ENCODE results near the gene HPCA.

HPCA gene

DNA sequence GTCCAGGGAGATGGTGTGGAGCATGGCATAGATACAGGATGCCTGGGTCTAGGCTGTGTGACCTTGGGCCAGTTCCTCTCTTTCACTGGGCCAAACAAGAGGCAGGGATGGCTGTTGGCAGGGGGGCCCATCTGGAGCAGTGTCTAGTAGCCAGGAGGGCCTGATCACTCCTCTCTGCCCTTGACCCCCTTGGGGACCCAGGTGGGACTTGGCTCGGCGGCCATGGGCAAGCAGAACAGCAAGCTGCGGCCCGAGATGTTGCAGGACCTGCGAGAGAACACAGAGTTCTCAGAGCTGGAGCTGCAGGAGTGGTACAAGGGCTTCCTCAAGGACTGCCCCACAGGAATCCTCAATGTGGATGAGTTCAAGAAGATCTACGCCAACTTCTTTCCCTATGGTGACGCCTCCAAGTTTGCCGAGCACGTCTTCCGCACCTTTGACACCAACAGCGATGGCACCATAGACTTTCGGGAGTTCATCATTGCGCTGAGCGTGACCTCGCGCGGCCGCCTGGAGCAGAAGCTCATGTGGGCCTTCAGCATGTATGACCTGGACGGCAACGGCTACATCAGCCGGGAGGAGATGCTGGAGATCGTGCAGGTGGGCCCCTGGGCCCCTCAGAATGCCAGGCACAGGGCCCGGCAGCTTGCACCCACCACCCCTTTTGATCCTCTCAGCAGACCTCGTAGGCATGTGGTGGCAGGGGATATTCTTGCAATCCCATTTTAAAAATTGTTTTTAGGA, 2.6 kb downstream of the HPCA start:
- no peak for DNase-seq (ENCODE audit: low read depth)
- H3K4me3 ChIP-seq (ENCODE audit: low read depth, low read length): no peak overlapping the region
- in situ Hi-C loops (cut with HindIII; ENCODE audit: low sequenced_read_pairs): no loop called here
- TF ChIP-seq, protein P1, sequence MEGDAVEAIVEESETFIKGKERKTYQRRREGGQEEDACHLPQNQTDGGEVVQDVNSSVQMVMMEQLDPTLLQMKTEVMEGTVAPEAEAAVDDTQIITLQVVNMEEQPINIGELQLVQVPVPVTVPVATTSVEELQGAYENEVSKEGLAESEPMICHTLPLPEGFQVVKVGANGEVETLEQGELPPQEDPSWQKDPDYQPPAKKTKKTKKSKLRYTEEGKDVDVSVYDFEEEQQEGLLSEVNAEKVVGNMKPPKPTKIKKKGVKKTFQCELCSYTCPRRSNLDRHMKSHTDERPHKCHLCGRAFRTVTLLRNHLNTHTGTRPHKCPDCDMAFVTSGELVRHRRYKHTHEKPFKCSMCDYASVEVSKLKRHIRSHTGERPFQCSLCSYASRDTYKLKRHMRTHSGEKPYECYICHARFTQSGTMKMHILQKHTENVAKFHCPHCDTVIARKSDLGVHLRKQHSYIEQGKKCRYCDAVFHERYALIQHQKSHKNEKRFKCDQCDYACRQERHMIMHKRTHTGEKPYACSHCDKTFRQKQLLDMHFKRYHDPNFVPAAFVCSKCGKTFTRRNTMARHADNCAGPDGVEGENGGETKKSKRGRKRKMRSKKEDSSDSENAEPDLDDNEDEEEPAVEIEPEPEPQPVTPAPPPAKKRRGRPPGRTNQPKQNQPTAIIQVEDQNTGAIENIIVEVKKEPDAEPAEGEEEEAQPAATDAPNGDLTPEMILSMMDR (IDR thresholded peaks at IDR 0.05; ENCODE audit: low read depth, low read length, missing control alignments): no peak

DNA sequence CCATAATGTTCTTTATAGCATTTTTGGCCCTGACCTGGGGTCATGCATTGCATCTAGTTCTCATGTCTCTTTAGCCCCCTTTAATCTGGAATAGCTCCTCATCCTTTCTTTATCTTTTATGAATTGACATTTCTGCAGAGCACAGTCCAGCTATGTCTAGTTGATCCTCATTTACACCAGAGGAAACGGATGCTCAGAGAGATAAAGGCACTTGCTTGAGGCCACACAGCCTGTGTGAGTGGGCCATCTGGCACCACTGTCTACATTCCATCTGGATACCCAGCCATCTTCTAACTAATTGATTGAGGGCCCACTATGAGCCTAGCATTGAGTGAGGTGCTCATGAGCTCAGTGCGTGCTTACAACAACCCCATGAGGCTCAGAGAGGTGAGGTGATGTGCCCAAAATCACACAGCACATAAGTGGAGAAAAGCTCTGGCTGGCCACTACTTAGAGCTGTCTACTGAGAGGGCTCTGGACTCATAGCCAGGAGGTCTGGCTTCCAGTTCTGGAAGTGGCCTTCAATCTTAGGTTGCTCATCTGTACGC, 3.5 kb downstream of the HPCA start:
- no peak overlapping the region for H3K4me3 ChIP-seq (ENCODE audit: low read depth, low read length)
- TF ChIP-seq, protein P1 (IDR thresholded peaks at IDR 0.05; ENCODE audit: low read depth, low read length, missing control alignments): no peak
- DNase-seq (ENCODE audit: low read depth): no peak
- in situ Hi-C loops (cut with HindIII; ENCODE audit: low sequenced_read_pairs): no loop called here

DNA sequence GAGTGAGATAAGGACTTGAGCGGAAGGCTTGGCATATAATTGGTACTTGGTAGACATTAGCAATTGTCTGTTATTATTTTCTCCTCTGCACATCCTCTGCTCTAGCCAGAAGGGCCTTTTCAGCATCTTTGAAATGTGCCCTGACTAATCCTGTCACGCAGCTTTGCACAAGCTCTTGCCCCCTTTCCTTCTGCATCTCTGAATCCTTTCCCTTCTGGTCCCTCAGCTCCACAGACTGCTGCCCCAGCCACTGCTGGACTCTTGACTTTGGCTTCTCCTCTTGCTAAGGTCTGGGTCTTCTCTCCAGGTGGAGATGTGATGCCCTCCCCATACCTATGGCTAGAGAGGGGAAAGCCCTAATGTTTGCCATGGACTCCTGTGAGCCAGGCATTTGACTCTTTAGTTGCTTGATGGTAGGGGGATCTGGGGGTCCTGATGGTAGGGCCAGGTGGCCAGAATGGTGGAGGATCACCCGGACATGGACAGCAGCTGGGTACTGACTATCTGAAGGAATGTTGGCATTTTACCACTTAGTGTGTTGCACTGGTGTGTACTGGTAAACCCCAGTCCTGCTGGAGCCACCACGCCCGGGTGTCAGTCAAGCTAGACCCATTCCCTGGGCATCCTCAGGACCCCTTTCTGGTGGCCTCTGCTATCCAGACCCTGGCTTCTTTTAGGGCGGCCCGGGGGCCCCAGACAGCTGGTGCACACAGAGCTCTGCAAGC, 4.4 kb downstream of the HPCA start:
- DNase-seq (ENCODE audit: low read depth): no peak
- H3K4me3 ChIP-seq (ENCODE audit: low read depth, low read length): no peak overlapping the region
- TF ChIP-seq, protein P1 (IDR thresholded peaks at IDR 0.05; ENCODE audit: low read depth, low read length, missing control alignments): no peak
- in situ Hi-C loops (cut with HindIII; ENCODE audit: low sequenced_read_pairs): no loop called here

DNA sequence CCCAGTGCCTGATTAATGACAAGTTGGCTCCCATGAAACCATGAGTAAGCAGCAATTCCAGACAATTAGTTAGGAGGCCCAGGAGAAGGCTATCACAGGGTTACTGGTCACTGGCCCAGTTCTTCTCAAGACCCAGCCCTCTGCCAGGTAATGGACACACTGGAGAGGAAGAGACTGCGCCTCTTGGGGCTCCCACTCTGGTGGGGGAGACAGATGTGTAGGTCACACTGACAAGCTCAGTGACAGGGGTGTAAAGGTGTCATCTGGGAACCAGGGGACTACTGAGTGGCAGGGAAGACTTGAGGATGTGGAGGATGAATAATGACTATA, 4.9 kb downstream of the HPCA start:
- no peak for DNase-seq (ENCODE audit: low read depth)
- in situ Hi-C loops (cut with HindIII; ENCODE audit: low sequenced_read_pairs): no loop called here
- no peak overlapping the region for H3K4me3 ChIP-seq (ENCODE audit: low read depth, low read length)
- TF ChIP-seq, protein P1 (IDR thresholded peaks at IDR 0.05; ENCODE audit: low read depth, low read length, missing control alignments): no peak

DNA sequence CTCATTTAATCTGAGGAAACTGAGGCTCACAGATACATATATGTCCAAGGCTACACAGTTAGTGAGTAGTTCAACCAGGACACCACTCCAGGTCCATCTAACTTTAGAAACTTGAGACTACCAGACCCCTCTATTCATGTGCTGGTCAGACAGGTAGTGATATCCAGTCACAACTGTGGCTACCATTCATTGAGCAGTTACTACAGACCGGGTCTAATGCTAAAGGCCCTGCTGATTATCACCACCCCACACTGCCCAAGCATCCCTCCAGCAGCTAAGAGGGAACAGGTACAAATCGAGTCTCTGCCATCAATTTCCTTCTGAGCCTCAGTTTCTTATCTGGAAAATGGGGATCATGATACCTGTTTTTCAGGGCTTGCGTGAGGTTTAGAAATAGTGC, 5.3 kb downstream of the HPCA start:
- H3K4me3 ChIP-seq (ENCODE audit: low read depth, low read length): no peak overlapping the region
- no peak for DNase-seq (ENCODE audit: low read depth)
- in situ Hi-C loops (cut with HindIII; ENCODE audit: low sequenced_read_pairs): no loop called here
- TF ChIP-seq, protein P1 (IDR thresholded peaks at IDR 0.05; ENCODE audit: low read depth, low read length, missing control alignments): no peak

DNA sequence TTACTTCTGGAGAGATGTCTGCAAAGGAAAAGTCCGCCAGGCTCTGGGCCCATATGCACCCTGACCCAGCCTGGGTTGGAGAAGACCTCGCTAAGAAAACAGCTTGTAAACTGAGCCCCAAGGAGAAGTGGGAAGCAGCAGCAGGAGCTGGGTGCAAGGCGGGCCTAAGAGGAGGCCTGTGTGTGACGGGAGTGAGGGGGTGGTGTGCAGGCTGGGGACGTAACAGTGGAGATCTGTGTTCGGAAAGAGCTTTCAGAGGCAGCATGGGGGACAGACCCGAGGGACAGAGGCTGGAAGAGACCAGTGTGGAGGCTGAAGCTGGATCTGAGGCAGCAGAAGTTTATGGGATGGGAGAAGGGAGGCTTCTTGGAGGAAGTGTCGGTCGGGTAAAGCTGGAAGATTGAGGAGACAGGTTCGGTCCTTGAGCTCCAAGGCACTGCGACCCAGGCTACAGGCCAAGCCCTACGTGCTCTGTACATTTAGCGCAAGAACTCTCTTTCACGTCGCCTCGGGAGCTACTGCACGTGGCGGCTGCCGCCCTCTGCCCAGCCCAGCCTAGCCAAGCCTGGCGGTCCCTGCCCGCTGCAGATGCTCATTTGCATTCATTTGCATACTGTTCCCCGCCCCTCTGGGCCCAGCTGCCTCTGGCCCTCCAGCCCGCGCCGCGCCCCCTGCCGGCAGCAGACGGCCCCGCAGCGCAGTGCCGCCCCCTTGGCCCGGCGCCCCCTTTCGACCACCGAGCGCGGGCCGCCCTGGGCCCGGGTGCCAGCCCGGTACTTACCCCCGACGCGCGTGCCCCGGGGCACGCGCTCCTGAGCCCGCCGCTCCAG, 6.3 kb downstream of the HPCA start:
- H3K4me3 ChIP-seq (ENCODE audit: low read depth, low read length): peak overlapping the region; percentile 44
- no peak for DNase-seq (ENCODE audit: low read depth)
- TF ChIP-seq, protein P1 (IDR thresholded peaks at IDR 0.05; ENCODE audit: low read depth, low read length, missing control alignments): peak; percentile 21
- in situ Hi-C loops (cut with HindIII; ENCODE audit: low sequenced_read_pairs): no loop called here
